Measurements from ENCODE around the gene HAAO. TPM values are rescaled to one million over a fixed set of nuclear protein-coding genes. Genes with fewer than 3 reads are reported as not detected.

The HAAO gene
- total RNA-seq, 1 experiment from 2014 or later: 6.6 TPM

- H2BK12ac ChIP-seq (ENCODE audit: insufficient read length, low read depth, low read length): no peak overlapping the region
- no peak overlapping the region for H4K5ac ChIP-seq (ENCODE audit: insufficient read length, low read depth, low read length)
- no peak overlapping the region for H2BK20ac ChIP-seq (ENCODE audit: low read depth, low read length, poor library complexity, severe bottlenecking)
- no peak for DNase-seq
- no peak for TF ChIP-seq CTCF (conservative IDR thresholded peaks at IDR 0.05)
- H3K4me2 ChIP-seq (ENCODE audit: insufficient read depth, insufficient read length, low read length): no peak overlapping the region
- no peak overlapping the region for H2BK5ac ChIP-seq (ENCODE audit: insufficient read length, low read length)
- no peak overlapping the region for H3K4ac ChIP-seq (ENCODE audit: low read depth, low read length)
- no peaks in the 10 kb centered on the region for H3K79me2 ChIP-seq (ENCODE audit: insufficient read depth, low read length)
- no peak overlapping the region for H3K27ac ChIP-seq (ENCODE audit: insufficient read length, low read depth, low read length)
- H2BK120ac ChIP-seq (ENCODE audit: low read depth, low read length, poor library complexity, severe bottlenecking): no peak overlapping the region
- no peak overlapping the region for H2BK15ac ChIP-seq (ENCODE audit: low read depth, low read length)
- H3K23ac ChIP-seq (ENCODE audit: insufficient read length, low read depth, low read length): no peak overlapping the region
- H3K27me3 ChIP-seq (ENCODE audit: insufficient read depth, low read length): no peaks in the 10 kb centered on the region
- H3K4me1 ChIP-seq (ENCODE audit: insufficient read depth, low read length): no peaks in the 10 kb centered on the region
- no peaks in the 10 kb centered on the region for H3K9me3 ChIP-seq (ENCODE audit: control insufficient read depth, low read depth, low read length)
- no peaks in the 10 kb centered on the region for H3K23me2 ChIP-seq (ENCODE audit: insufficient read length, low read depth, low read length, poor library complexity, severe bottlenecking)
- no peaks in the 10 kb centered on the region for H4K20me1 ChIP-seq (ENCODE audit: control insufficient read depth, insufficient read depth, insufficient read length)
- Mint-ChIP-seq H3K27ac (no peak overlapping the region), H3K36me3 (ENCODE audit: insufficient read depth in 1 of 3, low read depth in 3 of 3) (no peaks in the 10 kb centered on the region), H3K4me3 (no peak overlapping the region), H3K27me3 (ENCODE audit: low read depth) (no peaks in the 10 kb centered on the region; the same call in 1 of the 2 replicates), H3K9me3 (no peaks in the 10 kb centered on the region; a peak in 1 of 5 replicates), H3K4me1 (no peaks in the 10 kb centered on the region; a peak in 1 of 4 replicates)
- H3K18ac ChIP-seq (ENCODE audit: insufficient read length, low read depth, low read length): no peak overlapping the region
- no peak overlapping the region for H3K56ac ChIP-seq (ENCODE audit: insufficient read length, low read depth, low read length)
- H2AK5ac ChIP-seq (ENCODE audit: insufficient read length, low read length): no peak overlapping the region
- no peak overlapping the region for H3K9ac ChIP-seq (ENCODE audit: extremely low read depth, insufficient read length, low read length)
- H4K91ac ChIP-seq (ENCODE audit: insufficient read length, low read depth, low read length): no peak overlapping the region
- no peak overlapping the region for H2AFZ ChIP-seq (ENCODE audit: low read length)
- no peaks in the 10 kb centered on the region for H3K79me1 ChIP-seq (ENCODE audit: insufficient read depth, low read depth, low read length, poor library complexity, severe bottlenecking)
- WGBS (ENCODE audit: extremely low coverage, insufficient read length, low lambda C conversion rate): no CpG with 5 or more reads among the region's 5 CpGs
- H3K14ac ChIP-seq (ENCODE audit: insufficient read depth, low read length): no peak overlapping the region
- H3T11ph ChIP-seq (ENCODE audit: low read length): no peak overlapping the region
- no peak overlapping the region for H4K8ac ChIP-seq (replicated peaks; ENCODE audit: insufficient read length, low read depth, low read length)
Measured at GRCh38 chr2:42838133-42838532, 45.8 kb upstream of the HAAO start.

Data from H9 (cell line).